HEK293 (cell line): ENCODE data around the gene BTG1.

Source experiments
- OVOL3 ChIP-seq: fragments of 450-650 bp; formaldehyde crosslinking; IDR thresholded peaks from 2 replicates; pipeline ENCODE4 v1.5.1; 2016; ENCODE audit warnings: missing biosample characterization, missing genetic modification characterization
- PBX3 ChIP-seq: sonication (generic); formaldehyde crosslinking; IDR thresholded peaks from 2 replicates; pipeline ENCODE4 v1.8.1; 2022; ENCODE audit warnings: mild to moderate bottlenecking, moderate library complexity, missing genetic modification reagents
- SP2 ChIP-seq: fragments of 450-650 bp; formaldehyde crosslinking; IDR thresholded peaks from 2 replicates; pipeline ENCODE4 v1.5.1; 2016; ENCODE audit warnings: missing biosample characterization, missing genetic modification characterization
- YY1 ChIP-seq: fragments of 450-650 bp; formaldehyde crosslinking; IDR thresholded peaks from 2 replicates; pipeline ENCODE4 v1.5.1; 2018; ENCODE audit warnings: missing biosample characterization, missing genetic modification characterization
- ZNF155 ChIP-seq: fragments of 450-650 bp; formaldehyde crosslinking; IDR thresholded peaks from 2 replicates; pipeline ENCODE4 v1.5.1; 2016; ENCODE audit warnings: missing biosample characterization, missing genetic modification characterization
- ZNF16 ChIP-seq: fragments of 450-650 bp; formaldehyde crosslinking; IDR thresholded peaks from 2 replicates; pipeline ENCODE4 v1.5.1; 2016; ENCODE audit warnings: low read depth, missing biosample characterization, missing genetic modification characterization
- ZNF202 ChIP-seq: fragments of 450-650 bp; formaldehyde crosslinking; IDR thresholded peaks from 2 replicates; pipeline ENCODE4 v1.5.1; 2016; ENCODE audit warnings: missing biosample characterization, missing genetic modification characterization, borderline replicate concordance
- ZNF488 ChIP-seq: fragments of 450-650 bp; formaldehyde crosslinking; IDR thresholded peaks from 2 replicates; pipeline ENCODE4 v1.5.1; 2016; ENCODE audit warnings: missing biosample characterization, missing genetic modification characterization
- ZNF610 ChIP-seq: fragments of 450-650 bp; formaldehyde crosslinking; IDR thresholded peaks from 2 replicates; pipeline ENCODE4 v1.5.1; 2016; ENCODE audit warnings: missing biosample characterization, missing genetic modification characterization, borderline replicate concordance
- TF ChIP-seq, protein P1 (sequence below): fragments of 450-650 bp; formaldehyde crosslinking; IDR thresholded peaks from 2 replicates; pipeline ENCODE4 v1.5.1; 2016; ENCODE audit warnings: missing biosample characterization, missing genetic modification characterization

GRCh38 chr12:92183575-92183974 is 37.9 kb upstream of the BTG1 start:
- TF ChIP-seq, protein P1, sequence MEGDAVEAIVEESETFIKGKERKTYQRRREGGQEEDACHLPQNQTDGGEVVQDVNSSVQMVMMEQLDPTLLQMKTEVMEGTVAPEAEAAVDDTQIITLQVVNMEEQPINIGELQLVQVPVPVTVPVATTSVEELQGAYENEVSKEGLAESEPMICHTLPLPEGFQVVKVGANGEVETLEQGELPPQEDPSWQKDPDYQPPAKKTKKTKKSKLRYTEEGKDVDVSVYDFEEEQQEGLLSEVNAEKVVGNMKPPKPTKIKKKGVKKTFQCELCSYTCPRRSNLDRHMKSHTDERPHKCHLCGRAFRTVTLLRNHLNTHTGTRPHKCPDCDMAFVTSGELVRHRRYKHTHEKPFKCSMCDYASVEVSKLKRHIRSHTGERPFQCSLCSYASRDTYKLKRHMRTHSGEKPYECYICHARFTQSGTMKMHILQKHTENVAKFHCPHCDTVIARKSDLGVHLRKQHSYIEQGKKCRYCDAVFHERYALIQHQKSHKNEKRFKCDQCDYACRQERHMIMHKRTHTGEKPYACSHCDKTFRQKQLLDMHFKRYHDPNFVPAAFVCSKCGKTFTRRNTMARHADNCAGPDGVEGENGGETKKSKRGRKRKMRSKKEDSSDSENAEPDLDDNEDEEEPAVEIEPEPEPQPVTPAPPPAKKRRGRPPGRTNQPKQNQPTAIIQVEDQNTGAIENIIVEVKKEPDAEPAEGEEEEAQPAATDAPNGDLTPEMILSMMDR (tag by site-specific recombination): no peak
- TF ChIP-seq ZNF610 (tag by site-specific recombination) (no peak), OVOL3 (tag by site-specific recombination) (no peak), SP2 (tag by site-specific recombination) (no peak), PBX3 (CRISPR knock-in tag) (no peak), YY1 (tag by site-specific recombination) (no peak), ZNF16 (tag by site-specific recombination) (no peak), ZNF488 (tag by site-specific recombination) (no peak), ZNF155 (tag by site-specific recombination) (no peak), ZNF202 (no peak)
